T47D (cell line): ENCODE measurements around the gene MTG2.
A peak's percentile ranks its signal among the peaks of the same experiment; 100 is the strongest.

ENCODE experiments used
- DNase-seq, 2 experiments: peaks; one replicate each; pipeline versions ENCODE4 v3.0.0 to v3.0.0-alpha.2; 2011 to 2012; ENCODE audit warnings: low read depth in 1 of 2, low spot score in 1 of 2
- JUND ChIP-seq: IDR thresholded peaks from 2 replicates; pipeline ENCODE4 v1.6.1; 2012; ENCODE audit warnings: low read depth
- in situ Hi-C: cut with HindIII; loops from 2 replicates; pipeline ENCODE4 v1.10.0; 2016; ENCODE audit warnings: low sequenced_read_pairs, low pct_unique_long_range_greater_than_20kb

MTG2 gene

DNA sequence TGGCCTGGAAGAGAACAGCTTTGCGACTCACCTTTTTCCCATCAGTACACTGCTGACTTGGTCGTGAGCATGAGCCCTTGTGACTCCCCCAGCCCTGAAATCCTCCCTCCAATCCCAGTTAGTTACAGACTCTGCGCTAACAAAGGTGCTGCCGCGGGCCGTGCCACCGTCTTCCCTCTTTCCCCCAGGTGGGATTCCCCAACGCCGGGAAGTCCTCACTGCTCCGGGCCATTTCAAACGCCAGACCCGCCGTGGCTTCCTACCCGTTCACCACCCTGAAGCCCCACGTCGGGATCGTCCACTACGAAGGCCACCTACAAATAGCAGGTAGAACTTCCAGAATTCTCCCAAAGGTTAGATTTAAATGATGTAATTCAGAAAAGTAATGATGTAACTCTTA, 16.1 kb downstream of the MTG2 start:
- no peak for DNase-seq
- in situ Hi-C loops = no loop called here

GRCh38 chr20:62200491-62201172, 17.8 kb downstream of the MTG2 start:
- TF ChIP-seq JUND = no peak
- in situ Hi-C loops = no loop called here
- no peak for DNase-seq

More for the DNA sequence above, 16.1 kb downstream of the MTG2 start:
- TF ChIP-seq JUND = no peak

DNA sequence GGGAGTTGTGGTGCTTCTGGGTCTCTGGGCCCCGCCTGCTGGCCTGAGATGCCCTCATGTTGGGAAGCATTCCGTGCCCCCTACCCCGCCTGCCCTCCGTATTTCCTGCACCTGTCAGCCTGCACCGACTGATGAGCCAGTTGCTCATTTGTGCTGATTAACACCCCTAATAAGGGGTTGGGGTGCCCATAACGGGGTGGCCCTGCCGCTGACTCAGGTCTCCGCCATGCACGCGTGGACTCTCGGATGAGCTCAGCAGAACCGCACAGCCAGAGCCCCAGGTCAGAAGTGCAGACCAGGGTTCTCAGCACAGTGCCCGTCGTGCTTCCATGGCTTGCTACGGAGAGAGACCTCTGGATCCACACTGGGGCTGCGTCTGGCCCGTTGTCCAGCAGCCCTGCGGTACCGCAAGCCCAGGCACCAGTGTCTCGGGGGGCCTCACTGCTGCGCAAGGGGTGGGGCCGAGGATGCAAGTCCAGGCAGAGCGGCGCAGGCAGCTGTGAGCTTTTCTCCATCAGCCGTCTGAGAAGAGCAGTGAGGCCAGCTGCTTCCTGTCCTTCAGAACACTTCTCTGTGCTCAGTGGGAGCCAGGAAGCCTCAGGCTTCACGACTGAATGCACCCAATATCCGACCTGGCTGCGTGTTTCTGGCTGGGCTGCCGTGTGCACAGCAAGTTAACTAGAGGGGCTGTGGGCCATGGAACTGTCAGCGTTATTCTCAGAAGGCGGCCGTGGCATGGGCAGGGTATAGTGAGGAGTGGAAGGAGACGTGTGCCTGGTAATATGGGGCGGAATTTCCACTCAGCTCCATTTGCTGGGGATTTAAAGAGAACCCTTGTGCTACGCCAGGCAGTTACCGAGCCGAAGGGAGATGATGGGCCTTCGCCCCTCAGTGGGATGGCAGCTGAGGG, 18.6 kb downstream of the MTG2 start:
- DNase-seq = no peak
- in situ Hi-C loops = no loop called here
- TF ChIP-seq JUND = no peak

GRCh38 chr20:62202083-62202395, 19.2 kb downstream of the MTG2 start:
- no peak for DNase-seq
- TF ChIP-seq JUND = no peak
- in situ Hi-C loops = no loop called here

- TF ChIP-seq JUND = no peak
- in situ Hi-C loops = no loop called here
- no peak for DNase-seq
These were observed 20.0 kb downstream of the MTG2 start for GRCh38 chr20:62202676-62203377.

DNA sequence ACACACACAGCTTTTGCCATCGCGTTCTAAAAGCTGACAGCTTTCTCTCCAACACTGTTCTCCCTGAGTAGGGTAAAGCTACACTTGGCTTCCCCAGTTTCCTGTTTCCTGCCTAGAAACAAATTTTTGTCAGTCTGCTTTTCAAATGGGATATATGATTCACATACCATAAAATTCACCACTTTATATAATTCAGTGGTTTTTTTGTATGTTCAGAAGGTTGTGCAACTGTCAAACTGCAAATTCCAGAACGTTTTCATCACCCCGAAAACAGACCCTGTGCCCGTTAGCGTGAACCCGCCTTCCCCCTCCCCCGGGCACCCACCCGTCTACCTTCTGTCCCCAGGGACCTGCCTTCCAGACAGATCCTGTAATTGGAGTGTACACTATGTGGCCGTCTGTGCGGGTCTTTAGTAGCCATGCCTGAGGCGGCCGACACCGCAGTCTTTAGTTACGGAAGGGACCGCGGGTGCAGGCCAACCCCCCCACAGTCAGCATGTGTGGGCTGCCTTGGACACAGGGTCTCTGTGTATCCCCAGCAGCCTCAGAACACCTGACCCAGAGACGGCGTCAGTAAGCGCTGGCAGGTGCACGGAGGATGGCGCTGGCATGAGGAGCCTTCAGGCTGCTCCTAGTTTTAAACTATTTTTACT, 20.7 kb downstream of the MTG2 start:
- in situ Hi-C loops = no loop called here
- TF ChIP-seq JUND = no peak
- DNase-seq = no peak

DNA sequence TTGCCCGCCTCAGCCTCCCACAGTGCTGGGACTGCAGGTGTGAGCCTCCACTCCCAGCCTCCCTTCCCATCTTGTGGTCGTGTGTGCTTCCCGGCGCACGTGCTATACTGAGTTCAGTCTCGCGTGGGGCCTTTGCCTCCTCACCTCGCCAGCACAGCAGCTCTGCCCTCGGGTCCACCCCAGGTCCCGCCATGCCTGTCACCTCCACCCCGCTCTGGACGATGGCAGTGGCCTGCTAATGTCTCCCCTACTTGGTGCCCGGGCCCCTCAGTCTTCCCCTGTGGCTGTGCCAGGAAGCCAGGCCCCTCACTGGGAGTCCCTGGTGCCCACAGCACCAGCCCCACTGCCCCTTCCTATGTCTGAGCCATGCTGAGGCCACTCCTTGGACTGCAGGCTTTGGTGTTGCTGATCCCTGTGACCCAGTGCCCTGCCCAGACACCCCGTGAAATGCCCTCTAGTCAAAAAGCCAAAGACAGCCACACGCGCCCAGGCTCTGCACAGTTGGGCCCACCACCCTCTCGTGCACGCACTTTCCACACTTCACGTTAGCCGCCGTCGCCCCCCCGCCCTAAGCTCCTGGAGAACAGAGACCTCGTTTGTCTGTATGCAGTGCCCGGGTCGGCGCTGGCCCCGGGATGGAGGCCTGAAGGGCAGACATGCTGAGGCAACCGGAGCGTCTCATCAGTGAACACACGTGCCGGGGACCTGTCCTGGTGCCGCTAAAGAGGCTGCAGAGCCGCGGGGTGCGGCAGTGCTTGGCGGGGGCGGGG, 23.0 kb downstream of the MTG2 start:
- in situ Hi-C loops = no loop called here
- no peak for DNase-seq
- TF ChIP-seq JUND = no peak

- DNase-seq = no peak
- in situ Hi-C loops = no loop called here
- no peak for TF ChIP-seq JUND
These were observed 23.6 kb downstream of the MTG2 start for GRCh38 chr20:62206388-62206775.

- no peak for DNase-seq
- in situ Hi-C loops = no loop called here
These were observed 25.4 kb downstream of the MTG2 start for GRCh38 chr20:62208061-62208794.

DNA sequence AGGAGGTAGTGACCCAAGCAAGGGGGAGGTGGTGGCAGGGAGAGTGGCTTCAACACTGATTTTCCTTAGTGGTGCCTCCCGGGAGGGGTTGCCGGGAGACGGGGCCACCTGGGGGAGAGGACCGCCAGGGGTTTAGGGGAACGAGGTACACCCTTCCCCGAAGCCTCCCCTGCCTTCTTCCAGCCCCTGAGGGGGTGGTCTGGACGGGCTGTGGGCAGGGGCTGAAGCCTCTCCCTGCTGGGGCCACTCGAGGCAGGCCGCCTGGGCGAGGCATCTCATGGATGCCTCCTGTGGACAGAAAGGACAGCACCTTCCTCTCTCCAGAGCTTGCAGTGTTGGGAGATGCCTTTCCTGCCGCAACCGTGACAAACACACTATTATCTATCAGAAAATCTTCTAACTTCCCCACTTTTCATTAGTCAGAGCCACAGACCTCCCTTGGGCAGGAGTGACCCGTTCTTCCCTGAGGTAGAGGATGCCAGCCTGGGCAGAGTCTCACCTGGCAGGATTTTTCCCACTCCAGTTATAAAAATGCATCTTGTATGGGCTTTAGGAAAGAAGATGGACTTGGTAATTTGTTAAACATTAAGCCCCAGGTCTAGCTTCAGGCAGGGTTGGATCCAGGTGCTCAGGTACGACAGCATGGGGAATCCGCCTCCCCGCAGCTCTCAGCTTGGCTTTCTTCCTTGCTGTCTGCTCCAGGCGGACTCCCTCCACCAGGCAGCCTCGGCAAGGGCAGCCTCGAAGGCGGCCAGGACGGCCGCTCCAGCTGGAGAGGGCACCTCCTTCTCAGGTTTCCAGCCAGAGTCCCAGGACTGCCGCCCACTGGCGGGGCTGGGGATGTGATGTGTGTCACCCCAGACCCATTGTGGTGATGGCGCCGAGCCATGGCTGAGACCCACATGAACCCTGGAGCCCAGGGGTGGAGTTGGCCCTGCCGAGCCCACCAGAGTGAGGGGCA, 26.2 kb downstream of the MTG2 start:
- TF ChIP-seq JUND = no peak
- peak in 1 of 2 experiments; percentile 47 for DNase-seq
- in situ Hi-C loops = no loop called here

More at GRCh38 chr20:62208061-62208794, 25.4 kb downstream of the MTG2 start:
- TF ChIP-seq JUND = no peak
